Nucleus accumbens (tissue), 56 donors: ENCODE results near the gene CENPO.
A peak's percentile ranks its signal among the peaks of the same experiment; 100 is the strongest.

Experiments used
- DNase-seq, 56 donors: peaks; one replicate each; lab custom pipeline; 2025; lab: John Stamatoyannopoulos, UW

Gene CENPO

GRCh38 chr2:24836206-24836605 lies 43.0 kb downstream of the CENPO start:
- DNase-seq, result no peak

- DNase-seq, result no peak
Observed at GRCh38 chr2:24836706-24837105, 43.5 kb downstream of the CENPO start.

- DNase-seq, result no peak
Observed at GRCh38 chr2:24837996-24838513, 44.8 kb downstream of the CENPO start.

GRCh38 chr2:24838541-24838940 lies 45.3 kb downstream of the CENPO start:
- DNase-seq, result no peak

- DNase-seq, result no peak
Observed at GRCh38 chr2:24839729-24840128, 46.5 kb downstream of the CENPO start.

GRCh38 chr2:24840164-24840869 lies 47.1 kb downstream of the CENPO start:
- DNase-seq, result no peak

GRCh38 chr2:24840962-24841945 lies 48.0 kb downstream of the CENPO start:
- peak in 7 of 56 donors; percentile 15 to 56 (median 48) for DNase-seq

- DNase-seq, result no peak
Observed at GRCh38 chr2:24842081-24843050, 49.1 kb downstream of the CENPO start.

GRCh38 chr2:24843330-24843860 lies 50.2 kb downstream of the CENPO start:
- no peak for DNase-seq

GRCh38 chr2:24844023-24844685 lies 50.9 kb downstream of the CENPO start:
- no peak for DNase-seq

- no peak for DNase-seq
Observed at GRCh38 chr2:24845691-24846090, 52.5 kb downstream of the CENPO start.

GRCh38 chr2:24850944-24851343 lies 57.7 kb downstream of the CENPO start:
- no peak for DNase-seq

- DNase-seq, result no peak
Observed at GRCh38 chr2:24852026-24852425, 58.8 kb downstream of the CENPO start.

- no peak for DNase-seq
Observed at GRCh38 chr2:24852431-24853020, 59.3 kb downstream of the CENPO start.

GRCh38 chr2:24853046-24853445 lies 59.8 kb downstream of the CENPO start:
- DNase-seq, result no peak

- no peak for DNase-seq
Observed at GRCh38 chr2:24853996-24854395, 60.8 kb downstream of the CENPO start.

- DNase-seq, result no peak
Observed at GRCh38 chr2:24855022-24855622, 61.9 kb downstream of the CENPO start.

- DNase-seq, result no peak
Observed at GRCh38 chr2:24855726-24856125, 62.5 kb downstream of the CENPO start.
